BLaER1 (cell line): ENCODE data around the gene UFD1.

Experiments used
- H3K27ac ChIP-seq: shearing (Covaris generic); formaldehyde crosslinking; 2 replicates; pipeline ENCODE4 v1.8.1; 2022
- H3K27me3 ChIP-seq: shearing (Covaris generic); formaldehyde crosslinking; 2 replicates; pipeline ENCODE4 v1.8.1; 2022
- H3K36me3 ChIP-seq: shearing (Covaris generic); formaldehyde crosslinking; 2 replicates; pipeline ENCODE4 v1.8.1; 2022
- H3K4me1 ChIP-seq: shearing (Covaris generic); formaldehyde crosslinking; 2 replicates; pipeline ENCODE4 v1.8.1; 2022
- H3K4me2 ChIP-seq: shearing (Covaris generic); formaldehyde crosslinking; 2 replicates; pipeline ENCODE4 v1.8.1; 2022
- H3K4me3 ChIP-seq: shearing (Covaris generic); formaldehyde crosslinking; 2 replicates; pipeline ENCODE4 v1.8.1; 2022
- H3K9ac ChIP-seq: shearing (Covaris generic); formaldehyde crosslinking; 2 replicates; pipeline ENCODE4 v1.8.1; 2022
- H3K9me3 ChIP-seq: shearing (Covaris generic); formaldehyde crosslinking; 2 replicates; pipeline ENCODE4 v1.8.1; 2022
- H4K20me1 ChIP-seq: shearing (Covaris generic); formaldehyde crosslinking; 2 replicates; pipeline ENCODE4 v1.8.1; 2022
- Cebpa-rat ChIP-seq: shearing (Covaris generic); IDR thresholded peaks from 2 replicates; pipeline ENCODE4 v1.8.1; 2022

UFD1 gene

GRCh38 chr22:19498154-19498865, 19.3 kb upstream of the UFD1 start:
- no peak overlapping the region for H3K27ac ChIP-seq
- no peak overlapping the region for H3K4me2 ChIP-seq
- no peak for TF ChIP-seq Cebpa-rat
- H3K4me3 ChIP-seq, result no peak overlapping the region
- H4K20me1 ChIP-seq, result no peaks in the 10 kb centered on the region; the same call in 1 of the 2 replicates
- no peaks in the 10 kb centered on the region for H3K9me3 ChIP-seq
- H3K36me3 ChIP-seq, result peaks cover 91% of the 10 kb centered on the region
- no peaks in the 10 kb centered on the region for H3K27me3 ChIP-seq
- no peaks in the 10 kb centered on the region for H3K4me1 ChIP-seq
- no peak overlapping the region for H3K9ac ChIP-seq

GRCh38 chr22:19497245-19497644, 18.3 kb upstream of the UFD1 start:
- Histone ChIP-seq H3K9ac (no peak overlapping the region), H3K27ac (no peak overlapping the region), H3K4me2 (no peak overlapping the region), H3K4me1 (no peaks in the 10 kb centered on the region), H3K4me3 (no peak overlapping the region), H3K9me3 (no peaks in the 10 kb centered on the region), H4K20me1 (peaks cover 5% of the 10 kb centered on the region; the same call in 1 of the 2 replicates), H3K36me3 (peaks cover 94% of the 10 kb centered on the region), H3K27me3 (no peaks in the 10 kb centered on the region)
- no peak for TF ChIP-seq Cebpa-rat

GRCh38 chr22:19496324-19496630, 17.3 kb upstream of the UFD1 start:
- H3K9me3 ChIP-seq, result no peaks in the 10 kb centered on the region
- no peak overlapping the region for H3K4me2 ChIP-seq
- H3K27me3 ChIP-seq, result no peaks in the 10 kb centered on the region
- peaks cover 97% of the 10 kb centered on the region for H3K36me3 ChIP-seq
- no peak overlapping the region for H3K9ac ChIP-seq
- no peak for TF ChIP-seq Cebpa-rat
- H4K20me1 ChIP-seq, result peaks cover 5% of the 10 kb centered on the region; the same call in 1 of the 2 replicates
- H3K4me1 ChIP-seq, result no peaks in the 10 kb centered on the region
- H3K4me3 ChIP-seq, result no peak overlapping the region
- H3K27ac ChIP-seq, result no peak overlapping the region

GRCh38 chr22:19495562-19496323, 16.8 kb upstream of the UFD1 start:
- H3K27me3 ChIP-seq, result no peaks in the 10 kb centered on the region
- no peak overlapping the region for H3K27ac ChIP-seq
- TF ChIP-seq Cebpa-rat, result no peak
- H3K9me3 ChIP-seq, result no peaks in the 10 kb centered on the region
- H3K4me2 ChIP-seq, result no peak overlapping the region
- H3K4me1 ChIP-seq, result no peaks in the 10 kb centered on the region
- peaks cover 95% of the 10 kb centered on the region for H3K36me3 ChIP-seq
- no peak overlapping the region for H3K9ac ChIP-seq
- no peak overlapping the region for H3K4me3 ChIP-seq
- peaks cover 5% of the 10 kb centered on the region; the same call in 1 of the 2 replicates for H4K20me1 ChIP-seq

- no peak overlapping the region for H3K9ac ChIP-seq
- H3K36me3 ChIP-seq, result peaks cover 91% of the 10 kb centered on the region
- H4K20me1 ChIP-seq, result peaks cover 5% of the 10 kb centered on the region; the same call in 1 of the 2 replicates
- TF ChIP-seq Cebpa-rat, result no peak
- H3K4me2 ChIP-seq, result no peak overlapping the region
- no peaks in the 10 kb centered on the region for H3K9me3 ChIP-seq
- no peak overlapping the region for H3K4me3 ChIP-seq
- H3K4me1 ChIP-seq, result no peaks in the 10 kb centered on the region
- no peak overlapping the region for H3K27ac ChIP-seq
- no peaks in the 10 kb centered on the region for H3K27me3 ChIP-seq
Measured at GRCh38 chr22:19494676-19495173, 15.7 kb upstream of the UFD1 start.

- Histone ChIP-seq H3K4me2 (no peak overlapping the region), H3K27me3 (no peaks in the 10 kb centered on the region), H3K9ac (no peak overlapping the region), H3K36me3 (peaks cover 89% of the 10 kb centered on the region), H3K27ac (no peak overlapping the region), H3K4me3 (no peak overlapping the region), H3K9me3 (no peaks in the 10 kb centered on the region), H3K4me1 (no peaks in the 10 kb centered on the region), H4K20me1 (peaks cover 10% of the 10 kb centered on the region; the same call in 1 of the 2 replicates)
- no peak for TF ChIP-seq Cebpa-rat
Measured at GRCh38 chr22:19494001-19494560, 15.1 kb upstream of the UFD1 start.

GRCh38 chr22:19492504-19493174, 13.6 kb upstream of the UFD1 start:
- Histone ChIP-seq H3K4me1 (no peaks in the 10 kb centered on the region), H4K20me1 (peaks cover 21% of the 10 kb centered on the region; the same call in 1 of the 2 replicates), H3K9me3 (no peaks in the 10 kb centered on the region), H3K4me2 (no peak overlapping the region), H3K36me3 (peaks cover 89% of the 10 kb centered on the region), H3K27me3 (no peaks in the 10 kb centered on the region), H3K4me3 (no peak overlapping the region), H3K9ac (no peak overlapping the region), H3K27ac (no peak overlapping the region)
- no peak for TF ChIP-seq Cebpa-rat

- no peak overlapping the region for H3K4me2 ChIP-seq
- H3K9me3 ChIP-seq, result no peaks in the 10 kb centered on the region
- H3K4me1 ChIP-seq, result no peaks in the 10 kb centered on the region
- no peak overlapping the region for H3K27ac ChIP-seq
- TF ChIP-seq Cebpa-rat, result no peak
- peaks cover 21% of the 10 kb centered on the region; the same call in 1 of the 2 replicates for H4K20me1 ChIP-seq
- H3K4me3 ChIP-seq, result no peak overlapping the region
- H3K36me3 ChIP-seq, result peaks cover 85% of the 10 kb centered on the region
- H3K9ac ChIP-seq, result no peak overlapping the region
- H3K27me3 ChIP-seq, result no peaks in the 10 kb centered on the region
Measured at GRCh38 chr22:19490628-19491230, 11.7 kb upstream of the UFD1 start.
